Measurements from ENCODE around the gene ADARB1. TPM values are rescaled to one million over a fixed set of nuclear protein-coding genes. Genes with fewer than 3 reads are reported as not detected.
A peak's percentile ranks its signal among the peaks of the same experiment; 100 is the strongest.

The ADARB1 gene
- total RNA-seq, 4 donors from 2014 or later: 6.8 to 32.2 (median 17.3) TPM

DNA sequence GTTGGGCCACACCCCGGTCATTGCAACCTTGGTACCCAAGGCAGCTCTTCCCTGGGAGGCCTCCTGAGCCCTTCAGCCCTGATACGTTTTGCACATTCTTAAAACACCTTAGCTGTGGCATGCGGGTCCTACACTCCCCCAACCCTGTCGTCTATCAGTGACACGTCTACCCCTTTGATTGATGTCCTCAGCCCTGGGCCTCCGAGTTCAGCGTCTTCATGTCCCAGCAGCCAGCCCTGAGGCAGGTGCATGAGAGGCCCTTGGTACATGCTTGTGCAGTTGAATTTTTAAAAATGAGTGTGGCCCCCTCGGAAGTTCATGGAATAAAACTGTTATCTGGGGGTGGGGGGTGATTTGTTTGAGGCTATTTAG is 38.9 kb upstream of the ADARB1 start:
- in situ Hi-C loops (cut with MboI; ENCODE audit: low pct_ligation_motif_present in 1 of 4, low pct_unique_long_range_greater_than_20kb in 1 of 4, low sequenced_read_pairs in 3 of 4): no loop called here
- intact Hi-C loops (cut with DNase I; ENCODE audit: low total_unique reads): no loop called here
- Histone ChIP-seq H3K4me3 (no peak overlapping the region), H3K4me1 (peaks cover 3 to 32% (median 14%) of the 10 kb centered on the region in 4 donors), H3K36me3 (no peaks in the 10 kb centered on the region), H3K27me3 (peaks cover 18% of the 10 kb centered on the region), H3K9me3 (peaks cover 0 to 10% of the 10 kb centered on the region in 2 donors), H3K27ac (no peak overlapping the region)
- WGBS, 2 donors (ENCODE audit: low coverage in 1 of 2): 84% methylated on average over 8 of the region's 8 CpGs; no CpG with 5 or more reads in 1 of the 2 donors
- TF ChIP-seq EP300 (IDR thresholded peaks at IDR 0.05; ENCODE audit: low read depth): no peak
- no peak for TF ChIP-seq POLR2A (IDR thresholded peaks at IDR 0.05)
- TF ChIP-seq, protein P1, sequence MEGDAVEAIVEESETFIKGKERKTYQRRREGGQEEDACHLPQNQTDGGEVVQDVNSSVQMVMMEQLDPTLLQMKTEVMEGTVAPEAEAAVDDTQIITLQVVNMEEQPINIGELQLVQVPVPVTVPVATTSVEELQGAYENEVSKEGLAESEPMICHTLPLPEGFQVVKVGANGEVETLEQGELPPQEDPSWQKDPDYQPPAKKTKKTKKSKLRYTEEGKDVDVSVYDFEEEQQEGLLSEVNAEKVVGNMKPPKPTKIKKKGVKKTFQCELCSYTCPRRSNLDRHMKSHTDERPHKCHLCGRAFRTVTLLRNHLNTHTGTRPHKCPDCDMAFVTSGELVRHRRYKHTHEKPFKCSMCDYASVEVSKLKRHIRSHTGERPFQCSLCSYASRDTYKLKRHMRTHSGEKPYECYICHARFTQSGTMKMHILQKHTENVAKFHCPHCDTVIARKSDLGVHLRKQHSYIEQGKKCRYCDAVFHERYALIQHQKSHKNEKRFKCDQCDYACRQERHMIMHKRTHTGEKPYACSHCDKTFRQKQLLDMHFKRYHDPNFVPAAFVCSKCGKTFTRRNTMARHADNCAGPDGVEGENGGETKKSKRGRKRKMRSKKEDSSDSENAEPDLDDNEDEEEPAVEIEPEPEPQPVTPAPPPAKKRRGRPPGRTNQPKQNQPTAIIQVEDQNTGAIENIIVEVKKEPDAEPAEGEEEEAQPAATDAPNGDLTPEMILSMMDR (IDR thresholded peaks at IDR 0.05): no peak
- no peak for TF ChIP-seq POLR2AphosphoS5 (IDR thresholded peaks at IDR 0.05)
- no peak for DNase-seq

DNA sequence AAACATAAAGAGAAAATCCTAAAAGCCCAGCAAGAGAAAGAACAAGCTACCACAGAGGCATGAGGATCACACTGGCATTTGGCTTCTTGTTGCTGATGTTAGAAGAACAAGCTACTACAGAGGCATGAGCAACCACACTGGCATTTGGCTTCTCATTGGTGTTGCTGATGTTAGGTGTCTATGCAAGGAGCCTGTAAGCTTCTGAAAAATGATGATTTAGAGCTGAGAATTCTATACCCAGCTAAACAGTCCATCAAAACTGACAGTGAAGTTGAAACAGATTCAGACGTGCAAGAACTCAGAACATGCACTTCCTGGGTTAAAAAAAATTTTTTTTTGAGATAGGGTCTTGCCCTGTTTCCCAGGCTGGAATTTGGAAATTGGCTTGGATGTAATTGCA is 37.8 kb upstream of the ADARB1 start:
- Histone ChIP-seq H3K27ac (no peak overlapping the region), H3K4me1 (peaks cover 6 to 26% (median 14%) of the 10 kb centered on the region in 4 donors), H3K9me3 (peaks cover 0 to 10% of the 10 kb centered on the region in 2 donors), H3K36me3 (no peaks in the 10 kb centered on the region), H3K27me3 (peaks cover 11% of the 10 kb centered on the region), H3K4me3 (no peak overlapping the region)
- WGBS, 2 donors (ENCODE audit: low coverage in 1 of 2): 55 to 63% methylated on average over 1 of the region's 1 CpG
- DNase-seq: no peak
- intact Hi-C loops (cut with DNase I; ENCODE audit: low total_unique reads): no loop called here
- TF ChIP-seq POLR2A (IDR thresholded peaks at IDR 0.05) (no peak), POLR2AphosphoS5 (IDR thresholded peaks at IDR 0.05) (no peak), EP300 (IDR thresholded peaks at IDR 0.05; ENCODE audit: low read depth) (no peak)
- TF ChIP-seq, protein P1 (IDR thresholded peaks at IDR 0.05): no peak
- in situ Hi-C loops (cut with MboI; ENCODE audit: low pct_ligation_motif_present in 1 of 4, low pct_unique_long_range_greater_than_20kb in 1 of 4, low sequenced_read_pairs in 3 of 4): no loop called here

DNA sequence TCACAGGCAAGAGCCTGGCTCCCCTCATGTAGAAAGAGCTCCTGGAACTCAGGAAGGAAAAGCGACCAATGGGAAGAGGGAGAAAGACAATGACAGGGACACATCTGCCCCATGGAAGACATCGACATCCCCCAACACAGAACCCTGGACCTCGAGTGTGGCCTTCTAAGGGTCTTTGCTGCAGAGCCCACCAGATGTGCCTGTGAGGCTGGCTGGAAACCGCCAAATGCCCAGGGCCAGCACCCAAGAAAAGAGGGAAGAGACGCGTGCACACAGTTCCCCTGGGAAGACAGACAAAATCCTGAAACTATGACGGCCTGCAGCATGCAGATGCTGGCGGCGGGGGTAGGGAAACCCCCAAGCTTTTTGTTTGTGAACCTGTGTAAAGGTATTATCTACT is 36.4 kb upstream of the ADARB1 start:
- 88% methylated on average over 9 of the region's 9 CpGs; no CpG with 5 or more reads in 1 of the 2 donors for WGBS, 2 donors (ENCODE audit: low coverage in 1 of 2)
- DNase-seq: no peak
- in situ Hi-C loops (cut with MboI; ENCODE audit: low pct_ligation_motif_present in 1 of 4, low pct_unique_long_range_greater_than_20kb in 1 of 4, low sequenced_read_pairs in 3 of 4): no loop called here
- intact Hi-C loops (cut with DNase I; ENCODE audit: low total_unique reads): no loop called here
- no peak overlapping the region for H3K4me3 ChIP-seq
- H3K27me3 ChIP-seq: peaks cover 3% of the 10 kb centered on the region
- TF ChIP-seq POLR2AphosphoS5 (IDR thresholded peaks at IDR 0.05) (no peak), EP300 (IDR thresholded peaks at IDR 0.05; ENCODE audit: low read depth) (no peak), POLR2A (IDR thresholded peaks at IDR 0.05) (no peak)
- TF ChIP-seq, protein P1 (IDR thresholded peaks at IDR 0.05): no peak
- peaks cover 0 to 10% of the 10 kb centered on the region in 2 donors for H3K9me3 ChIP-seq
- no peaks in the 10 kb centered on the region for H3K36me3 ChIP-seq
- H3K4me1 ChIP-seq: peaks cover 6 to 24% (median 14%) of the 10 kb centered on the region in 4 donors
- H3K27ac ChIP-seq: no peak overlapping the region

DNA sequence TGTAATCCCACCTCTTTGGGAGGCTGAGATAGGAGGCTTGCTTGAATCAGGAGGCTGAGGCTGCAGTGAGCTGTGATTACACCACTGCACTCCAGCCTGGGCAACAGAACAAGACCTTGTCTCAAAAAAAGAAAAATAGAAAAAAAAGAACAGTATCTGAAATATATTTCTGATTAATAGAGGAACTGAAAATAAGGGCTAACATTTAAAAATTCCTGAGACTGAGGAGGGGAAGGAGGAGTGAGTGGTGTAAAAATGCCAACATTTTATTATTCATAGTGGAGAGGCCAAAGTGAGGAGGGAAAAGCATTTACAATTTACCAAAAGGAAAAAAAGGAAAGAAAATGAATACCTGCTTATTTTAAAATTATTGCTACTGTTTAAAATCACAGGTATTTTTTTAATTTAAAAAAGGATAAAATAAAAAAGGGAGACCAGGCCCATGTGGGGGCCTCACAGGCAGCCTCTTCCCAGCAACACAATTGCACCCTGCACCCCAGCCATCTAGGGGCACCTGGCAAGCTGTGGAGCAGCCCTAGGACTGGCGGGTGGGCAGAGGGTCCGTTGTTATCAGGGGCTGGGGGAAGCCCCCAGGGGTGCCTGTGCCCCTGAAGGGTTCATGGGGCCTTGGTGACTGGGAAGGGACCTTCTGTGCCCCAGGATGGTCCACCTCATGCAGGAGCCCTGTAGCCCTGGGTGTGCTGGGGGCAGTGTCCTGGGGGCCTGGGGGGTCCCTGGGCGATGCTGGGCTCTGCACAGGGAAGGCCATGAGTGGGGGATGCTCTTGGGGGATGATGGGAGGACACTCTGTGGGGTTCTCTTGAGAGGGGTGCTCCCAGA is 34.8 kb upstream of the ADARB1 start:
- WGBS, 2 donors (ENCODE audit: low coverage in 1 of 2): 76% methylated on average over 3 of the region's 3 CpGs; no CpG with 5 or more reads in 1 of the 2 donors
- TF ChIP-seq, protein P1 (IDR thresholded peaks at IDR 0.05): no peak
- TF ChIP-seq EP300 (IDR thresholded peaks at IDR 0.05; ENCODE audit: low read depth): no peak
- no peak for TF ChIP-seq POLR2A (IDR thresholded peaks at IDR 0.05)
- no peak for TF ChIP-seq POLR2AphosphoS5 (IDR thresholded peaks at IDR 0.05)
- Histone ChIP-seq H3K36me3 (no peaks in the 10 kb centered on the region), H3K27ac (peak overlapping the region in 1 of 4 donors; percentile 69), H3K4me1 (peaks cover 4 to 10% (median 7%) of the 10 kb centered on the region in 4 donors), H3K4me3 (no peak overlapping the region), H3K9me3 (peaks cover 0 to 10% of the 10 kb centered on the region in 2 donors), H3K27me3 (no peaks in the 10 kb centered on the region)
- intact Hi-C loops (cut with DNase I; ENCODE audit: low total_unique reads): no loop called here
- in situ Hi-C loops (cut with MboI; ENCODE audit: low pct_ligation_motif_present in 1 of 4, low pct_unique_long_range_greater_than_20kb in 1 of 4, low sequenced_read_pairs in 3 of 4): no loop called here
- DNase-seq: no peak

Data from transverse colon (tissue), 4 donors.